ENCODE results near the gene MOK.
"Not testable (repeated sequence)": the region's sequence is repeated elsewhere in the genome, so short reads cannot be mapped to it uniquely, and the experiment has no call there.

The MOK gene, protein sequence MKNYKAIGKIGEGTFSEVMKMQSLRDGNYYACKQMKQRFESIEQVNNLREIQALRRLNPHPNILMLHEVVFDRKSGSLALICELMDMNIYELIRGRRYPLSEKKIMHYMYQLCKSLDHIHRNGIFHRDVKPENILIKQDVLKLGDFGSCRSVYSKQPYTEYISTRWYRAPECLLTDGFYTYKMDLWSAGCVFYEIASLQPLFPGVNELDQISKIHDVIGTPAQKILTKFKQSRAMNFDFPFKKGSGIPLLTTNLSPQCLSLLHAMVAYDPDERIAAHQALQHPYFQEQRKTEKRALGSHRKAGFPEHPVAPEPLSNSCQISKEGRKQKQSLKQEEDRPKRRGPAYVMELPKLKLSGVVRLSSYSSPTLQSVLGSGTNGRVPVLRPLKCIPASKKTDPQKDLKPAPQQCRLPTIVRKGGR

DNA sequence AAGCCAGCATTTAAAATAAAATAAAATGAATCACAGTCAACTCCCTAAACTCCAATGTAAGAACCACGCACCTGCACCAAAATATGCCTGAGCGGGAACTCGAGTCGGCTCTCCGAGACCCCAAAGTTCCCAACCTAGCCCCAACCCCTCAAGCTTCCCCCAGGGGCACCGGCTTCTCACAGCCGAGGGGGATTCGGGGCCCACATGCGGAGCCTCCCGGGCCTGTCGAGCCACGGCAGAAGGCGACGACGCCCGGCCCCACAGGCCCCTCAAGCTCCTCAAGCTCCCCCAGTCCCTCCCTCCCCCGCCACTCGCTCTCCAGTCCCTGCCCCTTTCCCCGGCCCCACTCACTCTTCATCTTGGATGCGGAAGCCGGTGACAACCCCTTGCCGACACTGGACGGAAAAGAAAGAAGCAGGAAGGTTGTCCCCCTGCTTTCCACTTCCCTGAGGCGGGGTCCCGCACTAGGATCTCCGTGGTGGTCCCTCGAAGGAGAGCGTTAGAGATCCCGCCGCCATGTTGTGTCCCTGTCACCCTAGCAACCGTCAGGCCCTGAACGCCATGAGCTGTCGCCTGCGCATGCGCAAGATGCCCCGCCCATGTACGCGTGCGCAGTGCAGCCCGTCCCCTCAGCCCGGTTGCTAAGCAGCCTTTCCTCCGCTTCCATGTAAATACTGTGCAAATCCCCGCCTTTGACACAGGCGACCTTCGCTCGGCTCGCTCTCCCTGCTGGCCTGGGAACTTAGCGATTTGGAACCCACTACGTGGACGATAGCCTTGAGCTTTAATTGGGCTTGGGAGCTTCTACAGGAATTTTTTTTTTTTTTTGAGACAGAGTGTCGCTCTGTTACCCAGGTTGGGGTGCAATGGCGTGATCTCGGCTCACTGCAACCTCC lies at the start of gene MOK:
MOK (minus strand) TSS at position 554 of the 896 bp plus-strand sequence; CDS start at position 358, 196 bp downstream.
- peak; percentile 99 for DNase-seq (ENCODE audit: low spot score)

DNA sequence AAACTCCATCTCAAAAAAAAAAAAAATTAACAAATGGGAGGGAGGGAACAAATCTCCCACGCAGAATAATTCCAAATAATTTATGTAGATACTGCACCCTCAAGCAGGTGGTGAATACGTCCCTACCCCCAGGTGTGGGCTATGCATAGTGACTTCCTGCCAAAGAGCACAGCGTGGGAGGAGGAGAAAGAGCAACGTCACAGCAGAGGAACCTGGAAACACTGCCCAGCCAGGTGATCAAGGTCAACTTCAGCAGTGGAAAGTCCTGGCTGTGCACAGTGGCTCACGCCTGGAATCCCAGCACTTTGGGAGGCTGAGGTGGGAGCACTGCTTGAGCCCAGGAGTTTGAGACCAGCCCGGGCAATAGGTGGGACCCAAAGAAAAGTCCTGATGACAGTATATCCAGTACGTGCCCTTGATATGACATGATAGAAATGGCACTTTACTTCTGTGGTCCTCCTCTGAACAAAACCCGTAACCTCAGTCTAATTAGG lies 48.2 kb upstream of the MOK start:
- DNase-seq (ENCODE audit: low spot score) = no peak

DNA sequence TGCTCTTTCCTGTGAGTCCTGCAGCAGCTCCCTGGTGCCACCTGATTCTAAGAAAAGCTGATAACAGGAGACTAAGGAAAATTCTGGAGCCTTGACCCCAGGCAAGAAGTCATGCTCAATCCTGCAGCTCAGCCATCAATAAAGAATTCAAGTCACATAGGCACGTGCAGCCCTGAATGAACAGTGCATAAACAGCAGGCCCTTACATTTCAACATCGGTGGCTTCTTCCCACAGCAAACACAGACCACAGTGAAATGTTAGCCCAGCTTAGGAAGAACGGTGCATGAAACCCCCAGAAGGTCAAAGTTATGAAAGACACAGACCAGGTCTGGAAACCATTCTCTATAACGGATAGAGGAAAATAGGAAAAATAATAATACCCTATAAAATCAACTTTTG lies 47.2 kb upstream of the MOK start:
- no peak for DNase-seq (ENCODE audit: low spot score)

DNA sequence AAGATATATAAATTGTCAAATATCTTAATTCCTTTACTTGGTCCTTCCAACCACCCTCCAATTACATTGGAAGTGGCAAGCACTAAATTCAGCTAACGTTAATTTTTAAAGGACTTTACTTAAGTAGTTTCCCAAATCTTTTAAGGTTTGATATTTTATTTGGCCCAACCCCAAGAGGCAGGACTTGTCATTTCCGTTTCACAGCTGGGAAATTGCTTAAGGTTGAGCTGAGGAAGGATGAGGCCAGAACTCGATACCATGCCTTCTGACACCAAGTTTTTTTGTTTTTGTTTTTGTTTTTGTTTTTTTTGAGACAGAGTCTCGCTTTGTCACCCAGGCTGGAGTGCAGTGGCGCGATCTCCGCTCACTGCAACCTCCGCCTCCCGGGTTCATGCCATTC lies 46.6 kb upstream of the MOK start:
- DNase-seq (ENCODE audit: low spot score) = not testable (repeated sequence)

DNA sequence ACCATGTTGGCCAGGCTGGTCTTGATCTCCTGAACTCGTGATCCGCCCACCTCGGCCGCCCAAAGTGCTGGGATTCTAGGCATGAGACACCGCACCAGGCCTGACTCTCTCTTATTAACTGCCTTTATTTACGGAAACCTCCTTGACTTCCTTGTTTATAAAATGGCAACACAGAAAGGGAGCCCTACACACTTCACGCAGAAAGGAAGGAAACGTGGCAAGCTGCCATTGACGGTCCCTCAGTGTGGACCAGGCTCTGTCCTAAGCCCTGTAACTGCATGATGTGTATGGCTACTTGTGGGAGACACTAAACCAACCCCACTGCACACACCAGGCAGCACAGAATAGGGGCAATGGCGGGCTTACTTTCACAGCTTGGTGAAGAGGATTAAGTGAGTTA lies 46.1 kb upstream of the MOK start:
- no peak for DNase-seq (ENCODE audit: low spot score)

DNA sequence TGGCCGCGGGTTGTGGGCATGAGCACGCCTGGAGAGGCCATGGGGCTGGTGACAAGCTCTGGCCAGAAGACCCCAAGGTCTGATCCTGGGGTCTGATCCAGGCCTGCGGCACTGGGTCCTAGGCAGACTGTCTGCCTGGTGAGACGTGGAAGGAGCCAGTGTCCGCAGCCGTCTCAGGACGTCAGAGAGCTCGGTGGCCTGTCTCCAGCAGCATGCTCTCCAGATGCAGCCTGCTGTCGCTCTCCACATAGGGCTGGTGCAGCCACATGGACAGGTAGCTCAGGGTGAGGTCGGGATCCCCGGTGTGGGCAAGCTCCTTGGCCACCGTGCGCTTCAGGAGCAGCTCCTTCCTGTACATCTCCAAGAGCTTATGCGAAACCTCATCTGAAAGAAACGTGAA lies 43.4 kb upstream of the MOK start:
- DNase-seq (ENCODE audit: low spot score) = no peak

DNA sequence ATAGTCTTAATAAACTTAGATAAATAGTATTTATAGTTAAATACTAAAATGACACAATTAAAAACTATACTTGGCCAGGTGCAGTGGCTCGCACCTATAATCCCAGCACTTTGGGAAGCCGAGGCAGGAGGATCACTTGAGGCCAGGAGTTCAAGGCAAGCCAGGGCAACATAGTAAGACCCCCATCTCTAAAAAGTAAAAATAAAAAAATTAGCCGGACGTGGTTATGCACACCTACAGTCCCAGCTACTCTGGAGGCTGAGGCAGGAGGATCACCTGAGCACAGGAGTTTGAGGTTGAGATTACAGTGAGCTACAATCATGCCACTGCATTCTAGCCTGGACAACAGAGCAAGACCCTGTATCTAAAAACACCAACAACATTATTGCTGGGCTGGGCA lies 41.7 kb upstream of the MOK start:
- DNase-seq (ENCODE audit: low spot score) = no peak

DNA sequence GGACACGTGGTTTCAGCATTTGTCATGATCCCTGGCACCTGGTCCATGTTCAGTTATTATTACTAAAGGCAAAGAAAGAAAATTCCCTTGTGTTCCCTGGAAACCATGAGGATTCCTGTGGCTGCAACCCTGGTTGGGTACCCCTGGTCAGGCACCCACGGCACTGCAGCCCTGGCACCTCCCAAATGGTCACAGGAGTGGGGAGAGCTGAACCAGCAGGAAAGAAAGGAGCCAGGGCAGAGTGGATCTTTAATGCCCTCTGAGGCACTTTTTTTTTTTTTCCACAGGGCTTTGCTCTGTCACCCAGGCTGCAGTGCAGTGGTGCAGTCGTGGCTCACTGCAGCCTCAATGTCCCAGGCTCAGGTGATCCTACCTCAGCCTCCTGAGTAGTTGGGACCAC lies 40.3 kb upstream of the MOK start:
- no peak for DNase-seq (ENCODE audit: low spot score)

DNA sequence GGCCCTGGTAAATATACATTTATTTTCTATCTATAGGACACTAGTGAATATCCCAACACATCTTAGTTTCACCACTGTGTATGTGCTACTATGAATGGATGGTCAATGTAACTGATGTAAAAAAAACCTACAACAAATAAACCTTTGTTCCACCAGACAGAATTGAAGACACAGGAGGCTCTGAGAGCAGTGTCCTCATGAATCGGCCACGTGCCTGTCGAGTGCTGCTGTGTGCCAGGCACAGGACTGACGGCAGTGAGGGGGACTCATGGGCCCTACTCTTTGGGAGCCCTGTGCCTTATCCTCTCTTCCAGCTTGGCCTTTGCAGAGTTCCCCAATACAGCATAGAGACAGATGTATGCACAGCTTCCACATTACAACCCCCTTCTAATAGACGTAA lies 39.5 kb upstream of the MOK start:
- DNase-seq (ENCODE audit: low spot score) = no peak

DNA sequence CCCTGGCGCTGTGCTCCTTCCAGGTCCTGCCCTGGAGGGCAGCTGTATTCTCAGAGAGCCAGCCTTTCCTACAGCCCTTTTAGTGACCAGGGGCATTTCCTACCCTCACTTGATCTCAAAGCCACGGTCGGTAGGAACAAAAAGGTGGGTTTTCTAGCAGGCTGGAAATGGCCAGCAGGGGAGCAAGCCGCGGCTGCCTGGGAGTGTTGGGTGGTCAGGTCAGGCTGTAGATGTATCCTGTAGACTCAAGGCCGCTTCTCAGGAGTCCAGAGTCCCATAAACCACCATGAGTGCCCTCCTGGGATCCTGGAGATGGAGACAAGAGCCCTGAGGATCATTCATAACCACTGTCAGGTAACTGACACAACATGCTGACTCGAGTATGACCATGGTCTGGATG lies 39.1 kb upstream of the MOK start:
- DNase-seq (ENCODE audit: low spot score) = no peak

DNA sequence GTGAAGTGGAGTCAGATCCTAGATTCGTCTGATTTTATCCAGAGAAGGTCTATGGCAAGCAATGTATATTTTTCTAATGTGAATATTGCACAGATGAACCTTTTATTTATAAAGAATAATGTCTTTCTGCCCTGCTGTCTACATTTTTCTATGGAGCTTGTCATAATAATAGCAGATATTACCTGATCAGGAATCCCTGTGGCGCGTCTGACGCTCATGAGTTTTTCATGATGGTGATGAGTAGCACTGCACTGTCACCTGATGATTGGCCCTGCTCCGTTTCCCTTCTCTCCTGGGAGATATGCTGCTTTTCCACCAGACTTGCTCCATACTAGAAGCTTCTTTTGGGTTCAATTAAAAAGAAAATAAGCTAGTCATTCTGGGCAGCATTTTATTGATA lies 37.3 kb upstream of the MOK start:
- no peak for DNase-seq (ENCODE audit: low spot score)

DNA sequence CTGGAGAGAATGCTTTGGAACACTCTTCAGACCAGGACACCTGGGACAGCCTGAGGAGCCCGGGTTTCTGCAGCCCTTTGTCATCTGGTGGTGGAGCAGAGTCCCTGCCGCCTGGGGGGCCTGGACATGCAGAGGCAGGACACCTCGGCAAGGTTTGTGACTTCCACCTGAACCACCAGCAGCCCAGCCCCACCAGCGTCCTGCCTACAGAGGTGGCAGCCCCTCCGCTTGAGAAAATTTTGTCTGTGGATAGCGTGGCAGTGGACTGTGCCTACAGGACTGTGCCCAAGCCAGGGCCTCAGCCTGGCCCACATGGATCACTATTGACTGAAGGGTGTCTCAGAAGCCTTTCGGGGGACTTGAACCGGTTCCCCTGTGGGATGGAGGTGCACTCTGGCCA lies 36.6 kb upstream of the MOK start:
- no peak for DNase-seq (ENCODE audit: low spot score)

DNA sequence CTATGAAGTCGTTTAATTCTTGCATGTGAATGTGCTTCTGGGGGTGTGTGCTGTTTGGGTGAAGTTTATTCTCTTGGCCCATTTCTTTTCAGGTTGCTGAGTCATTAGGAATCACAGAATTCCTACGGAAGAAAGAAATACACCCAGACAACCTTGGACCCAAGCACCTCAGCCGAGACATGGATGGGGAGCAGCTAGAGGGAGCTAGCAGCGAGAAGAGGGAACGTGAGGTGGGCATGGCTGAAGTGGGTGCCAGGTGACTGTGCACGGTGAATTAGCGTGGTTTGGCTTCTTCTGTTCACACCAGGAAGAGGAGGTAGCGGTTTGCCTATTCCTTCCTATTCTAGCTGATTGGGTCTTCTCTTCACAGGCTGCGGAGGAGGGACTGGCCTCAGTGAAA lies 33.8 kb upstream of the MOK start:
- DNase-seq (ENCODE audit: low spot score) = no peak

DNA sequence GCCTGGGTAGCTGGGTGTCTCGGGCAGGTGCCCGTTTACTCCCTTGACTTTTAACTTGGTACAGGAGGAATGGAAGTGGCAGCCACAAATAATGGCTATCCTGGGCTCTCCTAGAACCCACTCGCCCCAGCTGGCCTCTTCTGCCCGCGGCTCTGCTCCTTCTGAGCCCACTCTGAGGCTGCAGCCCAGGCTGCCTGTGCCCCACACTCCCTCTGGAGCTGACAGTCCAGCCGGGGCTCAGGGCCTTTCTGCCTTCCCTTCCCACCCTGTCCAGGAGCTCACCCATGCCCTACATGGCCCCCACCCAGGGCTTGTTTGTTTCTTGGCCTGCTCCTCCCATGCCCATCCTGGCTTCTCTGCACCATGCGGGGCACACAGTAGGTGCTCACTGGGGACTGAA lies 30.2 kb upstream of the MOK start:
- no peak for DNase-seq (ENCODE audit: low spot score)

DNA sequence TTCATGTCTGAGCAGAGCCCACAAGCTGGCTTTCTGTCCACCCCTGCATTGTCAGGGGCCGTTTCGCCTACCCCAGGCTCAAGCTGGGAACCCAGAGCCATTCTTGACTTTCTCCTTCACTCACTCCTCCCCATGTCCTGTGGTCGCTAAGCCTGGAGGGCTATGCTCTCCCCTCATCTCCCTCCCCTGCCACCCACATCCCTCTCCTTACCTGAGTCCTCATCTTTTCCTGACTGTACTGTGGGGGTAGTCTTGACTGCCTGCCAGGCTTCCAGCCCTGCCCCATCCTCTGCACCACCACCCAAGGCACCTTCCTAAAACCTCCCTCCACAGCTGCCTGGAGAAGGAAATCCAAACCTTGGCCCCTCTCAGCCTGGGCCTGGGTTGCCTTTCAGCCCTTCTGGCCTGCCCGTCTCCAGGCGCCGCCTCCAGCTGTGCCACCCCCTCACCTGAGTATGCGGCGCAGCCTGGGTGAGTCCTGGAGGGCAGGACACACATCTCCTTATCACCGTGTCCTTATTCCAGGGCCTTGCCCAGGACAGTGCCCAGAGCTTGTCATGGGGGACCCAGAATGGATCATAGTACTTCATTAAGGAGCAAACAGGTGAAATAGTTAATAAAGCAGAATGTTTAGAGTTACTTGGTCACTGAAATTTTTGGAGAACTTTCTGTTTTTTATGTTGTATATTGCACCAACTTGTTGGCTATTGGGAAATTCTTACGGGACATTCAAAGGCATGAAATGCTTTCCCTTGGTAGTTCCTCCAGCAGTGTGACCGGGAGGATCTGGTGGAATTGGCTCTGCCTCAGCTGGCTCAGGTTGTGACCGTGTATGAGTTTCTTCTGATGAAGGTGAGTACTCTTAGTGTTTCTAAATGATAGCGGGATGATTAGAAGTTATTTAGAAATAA lies 29.1 kb upstream of the MOK start:
- DNase-seq (ENCODE audit: low spot score) = no peak

DNA sequence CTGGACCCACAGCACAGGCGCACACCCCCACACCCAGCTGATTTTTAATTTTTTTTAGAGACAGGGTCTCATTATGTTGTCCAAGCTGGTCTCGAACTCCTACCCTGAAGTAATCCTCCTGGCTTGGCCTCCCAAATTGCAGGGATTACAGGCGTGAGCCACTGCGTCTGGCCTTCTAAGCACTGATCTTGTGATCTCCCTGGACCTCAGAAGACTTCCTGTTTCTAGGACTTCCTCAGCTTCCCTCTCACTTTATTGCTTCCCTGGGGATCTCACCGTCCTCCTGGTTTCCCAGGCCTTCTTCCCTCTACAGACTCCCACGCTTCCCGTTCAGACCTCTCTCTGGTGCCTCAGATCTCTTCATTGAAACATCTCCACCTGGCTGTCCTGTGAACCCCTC lies 28.4 kb upstream of the MOK start:
- DNase-seq (ENCODE audit: low spot score) = no peak

DNA sequence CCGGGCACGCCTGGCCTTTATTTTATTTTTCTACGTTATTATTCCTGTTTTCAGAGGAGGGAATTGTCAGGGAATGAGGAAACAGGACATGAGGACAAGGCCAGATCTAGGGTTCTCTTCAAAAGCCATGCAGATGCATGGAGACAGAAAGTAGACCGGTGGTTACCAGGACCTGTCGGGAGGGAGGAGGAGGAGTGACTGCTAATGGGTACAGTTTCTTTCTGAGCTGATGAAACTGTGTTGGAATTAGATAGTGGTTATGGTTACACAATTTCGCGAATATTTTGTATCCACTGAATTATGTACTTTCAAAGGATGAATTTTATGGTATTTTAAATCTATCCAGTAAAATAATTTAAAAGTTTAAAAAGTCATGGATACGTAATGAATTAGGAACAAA lies 25.8 kb upstream of the MOK start:
- DNase-seq (ENCODE audit: low spot score) = no peak

DNA sequence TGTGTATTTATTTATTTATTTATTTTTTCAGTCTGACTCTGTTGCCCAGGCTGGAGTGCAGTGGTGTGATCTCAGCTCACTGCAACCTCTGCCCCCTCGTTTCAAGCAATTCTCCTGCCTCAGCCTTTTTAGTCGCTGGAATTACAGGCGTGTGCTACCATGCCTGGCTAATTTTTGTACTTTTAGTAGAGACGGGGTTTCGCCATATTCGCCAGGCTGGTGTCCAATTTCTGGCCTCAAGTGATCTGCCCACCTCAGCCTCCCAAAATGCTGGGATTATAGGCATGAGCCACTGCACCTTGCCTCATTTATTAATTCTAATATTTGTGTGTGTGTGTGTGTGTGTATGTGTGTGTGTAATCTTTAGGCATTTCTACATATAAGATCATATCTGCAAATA lies 24.4 kb upstream of the MOK start:
- not testable (repeated sequence) for DNase-seq (ENCODE audit: low spot score)

DNA sequence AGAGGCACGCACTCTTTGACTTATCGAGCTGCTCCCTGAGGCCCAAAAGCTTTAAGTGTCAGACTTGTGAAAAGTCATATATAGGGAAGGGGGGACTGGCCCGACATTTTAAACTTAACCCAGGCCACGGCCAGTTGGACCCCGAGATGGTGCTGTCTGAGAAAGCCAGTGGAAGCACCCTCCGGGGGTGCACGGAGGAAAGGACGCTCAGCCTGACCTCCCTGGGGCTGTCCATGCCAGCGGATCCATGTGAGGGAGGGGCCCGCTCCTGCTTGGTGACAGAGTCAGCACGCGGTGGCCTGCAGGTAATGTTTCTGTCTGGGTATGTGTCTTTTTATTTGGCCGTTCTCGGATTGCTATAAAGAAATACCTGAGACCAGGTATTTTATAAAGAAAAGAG lies 21.6 kb upstream of the MOK start:
- DNase-seq (ENCODE audit: low spot score) = no peak

DNA sequence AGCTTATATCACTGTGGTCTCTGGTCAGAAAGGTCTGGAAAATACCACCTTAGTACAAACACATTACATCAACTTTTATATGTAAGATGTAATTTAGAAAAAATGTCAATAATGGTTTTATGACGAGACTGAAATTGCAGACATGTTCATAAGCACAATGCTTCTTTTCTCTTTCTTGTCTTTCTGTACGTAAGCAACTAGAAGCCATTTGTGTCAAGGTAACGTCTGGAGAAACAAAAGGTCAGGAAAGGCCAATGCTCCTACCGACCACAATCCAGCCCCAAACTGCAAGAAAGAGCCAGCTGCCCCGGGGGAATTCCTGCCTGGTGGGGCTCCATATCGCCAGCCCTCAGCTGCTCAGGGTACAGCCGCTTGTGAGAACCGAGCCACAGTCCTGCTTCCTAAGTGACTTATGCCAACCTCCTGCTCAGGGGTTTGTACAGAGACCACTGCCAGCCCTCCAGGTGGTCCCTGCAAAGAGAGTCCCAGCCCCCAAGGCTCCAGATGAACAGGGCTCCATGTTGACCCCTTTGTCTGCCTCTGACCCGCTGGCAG lies 20.9 kb upstream of the MOK start:
- DNase-seq (ENCODE audit: low spot score) = no peak

DNA sequence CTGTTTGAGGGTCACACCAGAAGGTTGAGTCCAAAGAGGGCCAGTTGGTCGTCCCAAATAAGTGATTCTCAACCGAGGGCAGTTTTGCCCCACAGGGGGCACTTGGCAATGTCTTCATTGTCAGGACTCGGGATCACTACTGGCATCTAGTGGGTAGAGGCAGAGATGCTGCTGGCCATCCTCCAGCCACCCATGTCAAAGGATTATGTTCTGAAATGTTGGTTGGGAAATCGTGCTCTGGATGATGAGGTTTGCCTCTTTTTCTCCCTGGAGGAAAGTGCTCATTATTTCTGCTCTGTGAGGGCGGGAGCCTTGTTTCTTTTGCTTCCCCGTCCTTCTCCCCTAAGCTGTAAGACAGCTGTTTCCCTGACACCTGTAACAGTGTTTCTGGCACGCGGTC lies 18.1 kb upstream of the MOK start:
- DNase-seq (ENCODE audit: low spot score) = peak; percentile 55
